ENCODE data around the gene TGM4.
"Not testable (repeated sequence)": the region's sequence is repeated elsewhere in the genome, so short reads cannot be mapped to it uniquely, and the experiment has no call there.

The TGM4 gene

GRCh38 chr3:44874308-44874707, at the start of gene TGM4:
TGM4 (plus strand) TSS chr3:44874608; CDS start chr3:44874679, 71 bp downstream.
- no peak for DNase-seq

GRCh38 chr3:44825264-44825925, 49.0 kb upstream of the TGM4 start:
- no peak for DNase-seq

- DNase-seq, result no peak
Measured at GRCh38 chr3:44827196-44827595, 47.2 kb upstream of the TGM4 start.

- DNase-seq, result no peak
Measured at GRCh38 chr3:44831232-44831631, 43.2 kb upstream of the TGM4 start.

GRCh38 chr3:44832032-44832431, 42.4 kb upstream of the TGM4 start:
- DNase-seq, result no peak

- DNase-seq, result no peak
Measured at GRCh38 chr3:44832965-44833364, 41.4 kb upstream of the TGM4 start.

- DNase-seq, result no peak
Measured at GRCh38 chr3:44833394-44833793, 41.0 kb upstream of the TGM4 start.

GRCh38 chr3:44835684-44836083, 38.7 kb upstream of the TGM4 start:
- DNase-seq, result no peak

- no peak for DNase-seq
Measured at GRCh38 chr3:44842376-44842775, 32.0 kb upstream of the TGM4 start.

- DNase-seq, result no peak
Measured at GRCh38 chr3:44845528-44846520, 28.6 kb upstream of the TGM4 start.

- no peak for DNase-seq
Measured at GRCh38 chr3:44848634-44849033, 25.8 kb upstream of the TGM4 start.

GRCh38 chr3:44856663-44857062, 17.7 kb upstream of the TGM4 start:
- not testable (repeated sequence) for DNase-seq

- no peak for DNase-seq
Measured at GRCh38 chr3:44860117-44860516, 14.3 kb upstream of the TGM4 start.

GRCh38 chr3:44861412-44862225, 12.8 kb upstream of the TGM4 start, which contains the start of gene TMEM42:
TMEM42 (plus strand) TSS chr3:44861912; CDS start chr3:44861925, 13 bp downstream.
- DNase-seq, result peak; percentile 86 to 88

- DNase-seq, result no peak
Measured at GRCh38 chr3:44862226-44862637, 12.2 kb upstream of the TGM4 start.

- no peak for DNase-seq
Measured at GRCh38 chr3:44865272-44866035, 9.0 kb upstream of the TGM4 start.

GRCh38 chr3:44867421-44868111, 6.8 kb upstream of the TGM4 start:
- no peak for DNase-seq

GRCh38 chr3:44870375-44871061, 3.9 kb upstream of the TGM4 start:
- no peak for DNase-seq

- DNase-seq, result no peak
Measured at GRCh38 chr3:44875596-44875995, 1.2 kb downstream of the TGM4 start.

GRCh38 chr3:44877333-44877732, 2.9 kb downstream of the TGM4 start:
- DNase-seq, result no peak

GRCh38 chr3:44880284-44880683, 5.9 kb downstream of the TGM4 start:
- DNase-seq, result no peak

All from activated CD4-positive, alpha-beta T cell treated with anti-CD3 and anti-CD28 coated beads, Interleukin-2, amount 50 U/mL, for 48 hours (primary cell).